HUES6 (cell line): ENCODE data around the gene TUBB4B.
"Not testable (repeated sequence)": the region's sequence is repeated elsewhere in the genome, so short reads cannot be mapped to it uniquely, and the experiment has no call there.

Experiments used
- H3K27ac ChIP-seq: 2 replicates; pipeline ENCODE4 v1.7.0; 2013; ENCODE audit warnings: low read depth, mild to moderate bottlenecking, low read length, inconsistent platforms
- H3K27me3 ChIP-seq: 2 replicates; pipeline ENCODE4 v1.6.1; 2013; ENCODE audit warnings: low read length; ENCODE audit not compliant: control insufficient read depth, insufficient read depth
- H3K36me3 ChIP-seq: 2 replicates; pipeline ENCODE4 v1.6.1; 2013; ENCODE audit warnings: low read length; ENCODE audit not compliant: control insufficient read depth, insufficient read depth
- H3K4me1 ChIP-seq: 2 replicates; pipeline ENCODE4 v1.6.1; 2013; ENCODE audit warnings: low read length; ENCODE audit not compliant: control insufficient read depth, insufficient read depth
- H3K4me3 ChIP-seq: 2 replicates; pipeline ENCODE4 v1.5.1; 2013; ENCODE audit warnings: low read depth, low read length
- H3K9ac ChIP-seq: one replicate; pipeline ENCODE4 v1.6.1; 2013; ENCODE audit warnings: mild to moderate bottlenecking, low read length
- H3K9me3 ChIP-seq: 2 replicates; pipeline ENCODE4 v1.6.1; 2013; ENCODE audit warnings: low read depth, low read length; ENCODE audit not compliant: control insufficient read depth, insufficient read depth

Gene TUBB4B

DNA sequence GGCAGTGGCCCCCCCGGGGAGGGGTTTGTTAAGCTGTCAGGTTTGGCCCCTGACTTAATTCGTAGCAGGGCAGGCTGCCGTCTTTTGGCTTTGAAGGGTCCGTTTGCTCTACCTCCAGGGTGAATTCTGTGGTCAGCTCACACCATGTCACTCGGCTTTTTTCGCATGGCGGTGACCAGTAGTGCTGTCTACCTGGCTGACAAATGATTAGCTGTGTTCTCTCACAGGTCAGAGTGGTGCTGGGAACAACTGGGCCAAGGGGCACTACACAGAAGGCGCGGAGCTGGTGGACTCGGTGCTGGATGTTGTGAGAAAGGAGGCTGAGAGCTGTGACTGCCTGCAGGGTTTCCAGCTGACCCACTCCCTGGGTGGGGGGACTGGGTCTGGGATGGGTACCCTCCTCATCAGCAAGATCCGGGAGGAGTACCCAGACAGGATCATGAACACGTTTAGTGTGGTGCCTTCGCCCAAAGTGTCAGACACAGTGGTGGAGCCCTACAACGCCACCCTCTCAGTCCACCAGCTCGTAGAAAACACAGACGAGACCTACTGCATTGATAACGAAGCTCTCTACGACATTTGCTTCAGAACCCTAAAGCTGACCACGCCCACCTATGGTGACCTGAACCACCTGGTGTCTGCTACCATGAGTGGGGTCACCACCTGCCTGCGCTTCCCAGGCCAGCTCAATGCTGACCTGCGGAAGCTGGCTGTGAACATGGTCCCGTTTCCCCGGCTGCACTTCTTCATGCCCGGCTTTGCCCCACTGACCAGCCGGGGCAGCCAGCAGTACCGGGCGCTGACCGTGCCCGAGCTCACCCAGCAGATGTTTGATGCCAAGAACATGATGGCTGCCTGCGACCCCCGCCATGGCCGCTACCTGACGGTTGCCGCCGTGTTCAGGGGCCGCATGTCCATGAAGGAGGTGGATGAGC lies 1.4 kb downstream of the TUBB4B start:
- no peaks in the 10 kb centered on the region for H3K9me3 ChIP-seq
- peak overlapping the region; percentile 74 for H3K9ac ChIP-seq
- H3K4me1 ChIP-seq = peaks cover 40% of the 10 kb centered on the region
- H3K27ac ChIP-seq = no peak overlapping the region
- peaks cover 21% of the 10 kb centered on the region for H3K36me3 ChIP-seq
- H3K27me3 ChIP-seq = no peaks in the 10 kb centered on the region
- peak overlapping the region; percentile 72 for H3K4me3 ChIP-seq

DNA sequence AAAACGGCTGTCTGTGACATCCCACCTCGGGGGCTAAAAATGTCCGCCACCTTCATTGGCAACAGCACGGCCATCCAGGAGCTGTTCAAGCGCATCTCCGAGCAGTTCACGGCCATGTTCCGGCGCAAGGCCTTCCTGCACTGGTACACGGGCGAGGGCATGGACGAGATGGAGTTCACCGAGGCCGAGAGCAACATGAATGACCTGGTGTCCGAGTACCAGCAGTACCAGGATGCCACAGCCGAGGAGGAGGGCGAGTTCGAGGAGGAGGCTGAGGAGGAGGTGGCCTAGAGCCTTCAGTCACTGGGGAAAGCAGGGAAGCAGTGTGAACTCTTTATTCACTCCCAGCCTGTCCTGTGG lies 2.2 kb downstream of the TUBB4B start:
- not testable (repeated sequence) for H3K27me3 ChIP-seq, H3K27ac ChIP-seq, H3K9me3 ChIP-seq
- Histone ChIP-seq H3K4me1 (peaks cover 36% of the 10 kb centered on the region), H3K4me3 (0 out of 2 replicates have a peak overlapping the region, but pooled peaks have one; percentile 6), H3K36me3 (peaks cover 21% of the 10 kb centered on the region), H3K9ac (peak overlapping the region; percentile 34)

DNA sequence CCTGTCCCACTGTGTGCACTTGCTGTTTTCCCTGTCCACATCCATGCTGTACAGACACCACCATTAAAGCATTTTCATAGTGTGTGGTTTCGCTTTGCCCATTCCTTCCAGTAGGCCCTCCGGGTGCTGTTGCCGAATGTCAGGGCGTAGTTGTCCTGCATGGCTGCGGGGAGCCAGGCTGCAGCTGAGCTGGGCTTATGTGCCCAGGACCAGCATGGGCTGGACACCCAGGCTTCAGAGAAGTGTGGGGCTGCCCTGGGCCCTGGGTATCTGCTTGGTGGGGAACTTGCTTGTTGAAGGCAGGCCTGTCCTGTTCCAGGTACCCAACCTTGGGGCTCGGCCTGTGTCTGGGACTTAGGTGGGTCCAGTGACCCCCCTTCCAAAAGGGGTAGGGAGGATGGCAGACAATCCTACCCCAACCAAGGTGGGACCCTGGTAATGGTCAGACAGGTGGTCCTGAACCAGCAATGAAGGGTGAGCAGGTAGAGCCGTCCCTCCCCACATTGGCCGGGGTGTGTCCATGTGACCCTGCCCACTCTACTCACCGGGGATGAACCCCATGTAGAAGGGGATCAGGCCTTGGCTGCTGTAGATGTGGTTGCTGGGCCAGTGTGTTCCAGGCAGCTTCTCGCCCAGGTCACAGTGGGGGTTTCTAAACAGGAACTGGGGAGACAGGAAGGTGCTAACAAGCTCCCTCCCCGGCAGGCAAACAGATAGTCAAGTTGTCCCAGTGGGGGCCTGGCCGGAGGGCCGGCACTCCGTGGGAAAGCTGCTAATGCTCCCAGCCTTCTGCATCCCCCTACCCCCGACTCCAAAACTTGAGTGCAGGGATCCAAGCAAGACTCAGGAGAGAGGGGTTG lies 2.8 kb downstream of the TUBB4B start:
- Histone ChIP-seq H3K27ac (no peak overlapping the region), H3K9ac (peak overlapping the region; percentile 34), H3K36me3 (peaks cover 21% of the 10 kb centered on the region), H3K4me1 (peaks cover 33% of the 10 kb centered on the region), H3K4me3 (peak overlapping the region; percentile 6; the same call in 1 of the 2 replicates), H3K9me3 (no peaks in the 10 kb centered on the region), H3K27me3 (no peaks in the 10 kb centered on the region)

DNA sequence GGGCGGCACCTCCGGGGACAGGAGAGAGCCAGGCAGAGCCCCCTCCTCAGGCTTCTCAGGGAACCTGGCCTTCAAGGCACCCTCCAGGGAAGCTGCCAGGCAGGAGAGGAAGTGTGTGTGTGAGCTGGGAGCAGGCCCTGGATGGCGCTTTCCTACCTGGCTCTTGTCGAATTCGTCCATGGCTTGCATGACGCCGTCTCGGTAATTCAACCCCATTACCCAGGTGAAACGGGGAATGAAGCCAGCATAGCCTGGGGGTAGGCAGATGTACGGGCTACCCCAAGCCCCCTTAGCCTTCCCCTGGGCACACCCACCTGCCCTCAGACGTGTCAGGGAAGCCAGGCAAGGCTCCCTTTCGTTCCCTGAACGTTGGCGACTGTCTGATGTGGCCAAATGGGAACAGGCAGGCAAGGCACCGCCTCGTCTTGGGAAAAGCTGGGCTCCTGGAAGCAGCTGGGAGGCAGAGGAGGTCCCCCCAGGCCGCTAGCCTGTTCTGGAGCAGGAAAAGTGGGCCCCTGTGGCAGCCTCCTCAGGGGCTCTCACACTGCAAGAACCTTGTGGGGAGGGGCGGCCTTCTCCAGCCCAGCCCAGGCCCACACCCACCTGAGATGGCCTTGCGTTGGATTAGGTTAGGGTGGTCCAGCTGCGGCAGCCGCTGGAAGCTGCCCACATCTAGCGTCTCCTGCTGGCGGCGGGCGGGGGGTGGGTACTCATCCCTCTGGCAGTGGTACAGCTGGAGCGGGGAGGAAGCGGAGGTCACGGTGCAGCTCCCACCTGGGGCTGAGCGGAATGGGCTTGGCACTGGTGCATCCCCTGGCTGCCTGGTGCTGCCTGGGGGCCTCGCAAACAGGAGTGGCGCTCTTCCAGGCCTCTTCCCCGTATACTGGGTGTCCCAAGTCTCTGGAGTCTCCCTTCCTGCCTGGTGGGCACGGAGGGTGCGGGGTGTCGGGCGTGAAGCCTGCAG lies 3.7 kb downstream of the TUBB4B start:
- H3K9me3 ChIP-seq = no peaks in the 10 kb centered on the region
- no peaks in the 10 kb centered on the region for H3K27me3 ChIP-seq
- H3K4me3 ChIP-seq = 0 out of 2 replicates have a peak overlapping the region, but pooled peaks have one; percentile 5
- peaks cover 32% of the 10 kb centered on the region for H3K4me1 ChIP-seq
- peaks cover 21% of the 10 kb centered on the region for H3K36me3 ChIP-seq
- H3K27ac ChIP-seq = no peak overlapping the region
- peak overlapping the region; percentile 13 for H3K9ac ChIP-seq

DNA sequence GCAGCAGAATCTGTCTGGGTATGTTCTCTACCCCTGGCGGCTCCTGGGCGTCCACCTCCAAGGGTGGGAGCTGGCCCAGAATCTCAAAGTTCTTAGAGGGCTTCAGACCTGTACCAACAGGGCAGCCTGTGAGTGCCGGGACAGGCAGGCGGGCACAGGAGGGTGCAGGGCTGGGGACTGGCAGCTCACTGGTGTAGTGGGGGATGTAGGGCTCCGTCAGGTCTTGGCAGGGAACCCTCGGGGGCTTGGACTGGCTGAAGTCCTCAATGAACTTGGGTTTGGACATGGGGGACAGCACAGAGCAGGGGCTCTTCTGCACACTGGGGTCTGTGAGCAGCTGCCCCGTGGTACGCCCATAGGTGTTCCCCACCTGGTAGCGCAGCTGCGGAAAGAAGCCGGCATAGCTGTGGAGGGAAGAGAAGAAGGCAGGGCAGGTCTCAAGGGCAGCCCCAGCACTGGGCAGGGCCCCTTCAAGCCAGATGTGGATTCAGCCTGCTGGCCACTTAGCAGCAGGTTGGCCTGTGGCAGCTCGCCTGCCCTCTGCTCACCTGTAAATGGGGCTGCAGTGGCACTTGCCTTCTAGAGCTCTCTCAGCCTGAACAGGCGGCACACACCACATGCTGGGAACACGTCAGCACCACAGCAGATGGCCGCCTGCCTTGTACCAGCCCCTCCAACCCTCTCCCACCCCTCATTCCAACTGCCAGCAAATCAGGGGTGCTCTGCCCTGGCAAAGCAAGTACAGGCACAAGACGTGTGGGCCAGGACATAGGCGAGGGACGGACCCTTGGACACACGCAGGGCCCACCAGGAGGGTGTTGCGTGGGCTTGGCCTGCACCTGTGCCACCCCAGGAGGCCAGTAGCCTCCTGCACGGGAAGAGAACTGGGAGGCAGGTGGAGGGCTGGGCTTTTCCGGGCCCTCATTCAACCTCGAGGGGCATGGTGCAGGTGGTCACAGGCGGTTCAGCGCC lies 4.6 kb downstream of the TUBB4B start:
- Histone ChIP-seq H3K27ac (no peak overlapping the region), H3K9ac (no peak overlapping the region), H3K27me3 (no peaks in the 10 kb centered on the region), H3K9me3 (no peaks in the 10 kb centered on the region), H3K4me1 (peaks cover 39% of the 10 kb centered on the region), H3K4me3 (no peak overlapping the region), H3K36me3 (peaks cover 21% of the 10 kb centered on the region)

DNA sequence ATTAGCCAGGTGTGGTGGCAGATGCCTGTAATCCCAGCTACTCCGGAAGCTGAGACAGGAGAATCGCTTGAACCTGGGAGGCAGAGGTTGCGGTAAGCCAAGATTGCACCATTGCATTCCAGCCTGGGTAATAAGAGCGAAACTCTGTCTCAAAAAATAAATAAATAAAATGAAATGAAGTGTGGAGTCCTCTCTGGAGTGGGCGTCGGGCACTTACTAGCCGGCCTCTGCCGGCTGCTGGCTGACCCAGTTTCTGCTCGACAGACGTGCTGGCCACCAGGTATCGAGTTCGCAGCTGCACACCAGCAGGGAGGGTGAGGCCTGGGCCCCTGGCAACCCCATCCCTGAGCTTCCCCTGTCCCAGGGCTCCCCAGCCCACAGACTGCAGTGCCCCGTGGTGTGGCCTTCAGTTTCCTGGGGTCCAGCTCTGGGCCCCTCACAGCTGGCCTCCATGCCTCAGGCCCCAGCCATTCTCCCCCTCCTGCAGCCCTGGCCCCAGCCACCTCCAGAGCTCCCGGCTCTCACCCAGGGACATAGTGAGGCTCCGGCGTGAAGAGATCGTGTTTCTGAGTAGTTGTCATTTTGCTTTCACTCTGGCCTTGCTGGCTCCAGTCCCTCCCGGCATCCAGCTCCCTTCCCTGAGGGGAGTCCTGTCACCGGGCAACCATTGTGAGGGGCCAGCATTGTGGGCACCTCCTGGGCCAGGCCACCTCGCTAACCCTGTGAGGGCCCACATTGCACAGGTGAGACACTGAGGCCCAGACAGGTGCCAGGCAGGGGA lies 6.2 kb downstream of the TUBB4B start:
- peaks cover 47% of the 10 kb centered on the region for H3K4me1 ChIP-seq
- H3K9me3 ChIP-seq = no peaks in the 10 kb centered on the region
- no peaks in the 10 kb centered on the region for H3K27me3 ChIP-seq
- no peak overlapping the region for H3K9ac ChIP-seq
- peaks cover 16% of the 10 kb centered on the region for H3K36me3 ChIP-seq
- H3K4me3 ChIP-seq = no peak overlapping the region
- no peak overlapping the region for H3K27ac ChIP-seq

DNA sequence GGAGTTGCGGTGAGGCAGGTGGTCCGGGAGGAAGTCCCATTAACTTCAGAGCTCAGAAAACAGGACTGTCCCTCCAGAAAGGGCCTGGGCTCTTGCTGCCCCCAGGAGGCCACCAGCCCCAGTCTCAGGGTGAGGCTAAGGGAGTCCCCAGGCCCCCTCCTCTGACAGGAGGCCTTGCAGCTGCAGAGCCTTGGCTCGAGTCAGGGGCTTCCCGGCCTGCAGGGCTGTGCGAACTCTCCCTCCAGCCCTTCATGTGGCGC lies 6.8 kb downstream of the TUBB4B start:
- no peaks in the 10 kb centered on the region for H3K27me3 ChIP-seq
- no peaks in the 10 kb centered on the region for H3K9me3 ChIP-seq
- no peak overlapping the region for H3K4me3 ChIP-seq
- H3K9ac ChIP-seq = no peak overlapping the region
- H3K36me3 ChIP-seq = peaks cover 11% of the 10 kb centered on the region
- no peak overlapping the region for H3K27ac ChIP-seq
- H3K4me1 ChIP-seq = peaks cover 42% of the 10 kb centered on the region

DNA sequence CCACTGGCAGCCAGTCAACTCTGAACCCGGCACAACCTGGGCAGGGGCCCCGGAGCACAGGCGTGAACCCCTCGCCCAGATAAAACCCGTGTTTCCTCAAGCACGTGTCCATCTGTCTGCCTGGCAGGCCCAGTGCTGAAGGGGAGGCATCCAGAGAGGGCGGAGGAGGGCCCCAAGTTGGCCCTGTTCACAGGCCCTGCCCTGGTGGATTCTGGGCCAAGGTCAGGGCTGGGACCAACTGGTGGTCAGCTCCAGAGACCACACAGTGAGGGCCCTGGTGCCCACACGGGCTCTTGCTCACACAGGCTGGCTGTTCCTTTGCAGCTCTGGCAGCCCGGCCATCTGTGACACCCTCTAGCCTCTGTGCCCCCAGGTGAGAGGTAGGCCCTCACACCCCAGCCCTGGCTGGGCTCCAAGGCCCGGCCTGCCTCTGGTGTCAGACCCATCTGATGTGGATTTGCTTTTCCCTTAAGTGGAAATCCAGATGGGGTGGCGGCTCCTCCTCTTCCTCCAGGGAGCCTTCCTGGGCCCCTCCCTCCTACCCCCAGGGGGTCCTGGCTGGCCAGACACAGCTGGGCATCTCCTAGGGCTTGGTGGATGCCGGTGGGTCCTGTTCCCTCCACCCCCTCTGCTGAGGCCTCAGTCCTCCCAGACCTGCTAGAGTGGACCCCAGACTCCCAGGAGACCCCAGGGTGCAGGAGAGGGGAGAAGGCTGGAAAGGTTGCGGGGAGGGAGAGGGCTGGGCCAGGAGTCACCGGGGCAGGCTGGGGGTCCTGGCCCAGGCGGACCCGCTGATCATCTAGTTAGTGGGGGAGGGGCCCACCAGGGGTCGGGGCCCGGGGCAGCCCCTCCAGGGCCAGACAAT lies 9.5 kb downstream of the TUBB4B start:
- H3K27ac ChIP-seq = no peak overlapping the region
- no peak overlapping the region for H3K4me3 ChIP-seq
- H3K9ac ChIP-seq = no peak overlapping the region
- H3K36me3 ChIP-seq = no peaks in the 10 kb centered on the region
- H3K9me3 ChIP-seq = no peaks in the 10 kb centered on the region
- no peaks in the 10 kb centered on the region for H3K27me3 ChIP-seq
- H3K4me1 ChIP-seq = peaks cover 28% of the 10 kb centered on the region

DNA sequence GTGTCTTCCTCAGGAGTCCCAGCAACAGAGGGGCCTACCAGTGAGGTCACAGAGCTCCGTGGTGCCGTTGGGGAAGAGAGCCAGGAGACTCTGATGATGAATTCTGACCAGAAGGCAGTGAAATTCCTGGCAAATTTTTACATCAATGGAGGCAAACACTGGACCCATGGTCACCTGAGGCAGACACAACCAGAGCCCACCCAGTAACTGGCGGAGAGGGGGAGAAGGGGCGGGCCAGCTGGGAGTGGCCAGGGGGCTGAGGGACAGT lies 10.0 kb downstream of the TUBB4B start, which contains the start of gene STPG3:
Gene STPG3, plus strand, starts transcription at position 93 of the 268 bp plus-strand sequence. Its CDS starts 1 bp downstream, at position 94.
- H3K27ac ChIP-seq = no peak within 1 kb of the TSS
- peaks cover 30% of the 10 kb centered on the region for H3K4me1 ChIP-seq

More for the DNA sequence above, 10.0 kb downstream of the TUBB4B start, which contains the start of gene STPG3:
- Histone ChIP-seq H3K9me3 (no peaks in the 10 kb centered on the region), H3K9ac (peak within 1 kb of the TSS; percentile 23), H3K36me3 (no peaks in the 10 kb centered on the region; the same call in 1 of the 2 replicates), H3K27me3 (no peaks in the 10 kb centered on the region), H3K4me3 (no peak within 1 kb of the TSS)
